Astrocyte of the hippocampus (primary cell): ENCODE data around the gene ZIC1.
A peak's percentile ranks its signal among the peaks of the same experiment; 100 is the strongest.

Experiments
- DNase-seq: peaks from one replicate; pipeline ENCODE4 v3.0.0; 2011; ENCODE audit warnings: low read depth, low spot score

Gene ZIC1

DNA sequence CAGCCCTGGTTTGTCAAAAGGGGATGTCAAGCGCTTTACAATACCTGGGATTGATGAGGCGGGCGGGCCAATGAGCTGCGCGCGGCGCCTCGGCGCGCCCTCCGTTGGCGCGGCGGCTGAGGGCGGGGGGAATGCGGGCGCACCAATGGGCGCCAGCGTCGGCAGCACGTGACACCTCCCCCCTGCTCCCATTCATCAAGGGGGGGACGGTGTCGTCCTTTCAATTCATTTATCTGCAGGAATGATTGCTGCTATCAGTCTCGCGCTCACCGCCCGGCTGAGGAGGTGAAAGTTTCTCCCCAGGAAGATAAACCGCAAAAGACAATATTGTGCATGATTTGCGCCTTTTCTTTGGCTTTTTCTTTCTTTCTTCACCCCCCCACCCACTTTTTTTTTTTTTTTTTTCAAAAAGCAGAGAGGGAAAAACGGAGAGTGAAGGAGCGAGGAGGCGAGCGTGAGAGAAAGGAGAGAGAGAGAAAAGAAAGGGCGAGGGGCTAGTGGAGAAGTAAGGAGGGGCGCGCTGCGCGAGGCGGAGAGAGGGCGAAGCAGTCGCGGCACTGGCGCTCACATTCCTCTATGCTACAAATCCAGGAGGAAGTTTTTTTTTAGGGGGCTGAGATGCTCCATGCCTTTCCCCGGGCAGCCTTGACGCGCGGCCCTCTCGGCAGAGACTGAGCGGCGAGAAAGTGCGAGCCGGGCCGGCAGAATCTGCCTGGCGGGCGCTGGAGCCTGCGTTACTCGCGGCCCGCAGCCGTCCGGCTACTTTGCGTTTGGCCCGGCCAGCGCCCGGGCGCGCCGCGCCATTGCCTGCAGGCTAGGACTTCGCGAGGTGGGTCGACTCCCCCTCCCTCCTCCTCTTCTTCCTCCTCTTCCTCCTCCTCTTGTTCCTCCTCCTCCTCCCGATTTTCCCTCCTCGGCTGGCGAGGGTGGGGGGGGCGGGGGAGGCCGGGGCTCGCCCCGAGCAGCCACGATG, at the start of gene ZIC1:
Gene ZIC1 (plus strand): TSS at position 223 of the 973 bp plus-strand sequence. CDS start 748 bp downstream, at position 971.
- DNase-seq, result peak; percentile 86

DNA sequence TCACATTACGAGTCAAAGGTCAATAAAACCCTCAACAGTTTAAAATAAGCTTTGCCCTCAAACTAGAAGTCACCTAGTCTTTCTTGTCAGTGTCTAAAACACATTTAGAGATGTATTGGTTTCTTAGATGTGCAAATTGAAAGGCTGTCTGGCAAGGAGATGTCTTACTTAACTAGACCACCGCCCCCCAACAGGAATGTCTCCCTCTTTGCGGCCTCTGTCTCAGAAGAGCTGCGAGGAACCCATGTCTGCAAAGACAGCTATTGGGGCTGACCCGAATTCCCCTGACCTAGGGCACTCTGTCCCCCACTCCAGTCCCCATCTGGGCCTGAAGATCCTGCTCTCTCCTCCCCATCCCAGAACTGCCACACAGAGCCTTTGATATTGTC, 49.1 kb upstream of the ZIC1 start:
- DNase-seq, result no peak

DNA sequence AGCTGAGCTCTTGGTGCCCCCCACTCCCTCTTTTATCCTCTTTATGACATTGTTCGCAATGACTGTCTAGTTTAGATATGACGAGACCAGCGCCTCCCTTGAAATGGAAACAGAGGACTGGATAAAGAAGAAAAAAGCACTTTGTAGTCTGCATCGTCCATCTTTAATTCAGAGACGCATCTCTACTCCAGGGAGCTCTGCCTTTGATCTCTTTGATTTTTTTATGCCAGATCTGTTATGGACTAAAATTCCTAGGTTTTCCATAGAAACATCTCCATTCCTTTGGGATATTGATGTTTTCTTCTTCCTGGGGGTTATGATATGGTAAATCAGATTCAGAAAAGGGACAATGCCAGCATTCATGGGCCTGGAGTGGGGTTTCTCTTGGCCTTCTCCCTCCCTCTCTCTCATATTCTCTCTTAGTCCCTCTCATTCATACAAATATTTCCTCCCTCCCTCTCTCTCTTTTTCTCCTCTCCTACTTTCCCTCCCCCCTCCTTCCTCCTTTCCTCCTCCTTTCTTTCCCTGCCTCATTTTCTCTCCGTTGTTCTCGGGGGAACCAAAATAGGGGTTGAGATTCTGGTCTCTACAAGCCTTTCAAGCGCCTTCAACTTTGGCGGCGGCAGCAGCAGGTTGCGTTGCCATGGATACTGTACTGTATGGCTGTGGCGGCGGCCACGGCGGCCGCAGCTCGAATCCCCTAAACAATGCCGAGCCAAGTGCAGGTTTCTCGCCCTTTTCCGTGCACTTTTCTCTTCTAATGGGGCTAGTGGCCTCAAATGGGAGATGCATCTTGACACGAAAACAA, 48.3 kb upstream of the ZIC1 start:
- DNase-seq, result peak; percentile 46

DNA sequence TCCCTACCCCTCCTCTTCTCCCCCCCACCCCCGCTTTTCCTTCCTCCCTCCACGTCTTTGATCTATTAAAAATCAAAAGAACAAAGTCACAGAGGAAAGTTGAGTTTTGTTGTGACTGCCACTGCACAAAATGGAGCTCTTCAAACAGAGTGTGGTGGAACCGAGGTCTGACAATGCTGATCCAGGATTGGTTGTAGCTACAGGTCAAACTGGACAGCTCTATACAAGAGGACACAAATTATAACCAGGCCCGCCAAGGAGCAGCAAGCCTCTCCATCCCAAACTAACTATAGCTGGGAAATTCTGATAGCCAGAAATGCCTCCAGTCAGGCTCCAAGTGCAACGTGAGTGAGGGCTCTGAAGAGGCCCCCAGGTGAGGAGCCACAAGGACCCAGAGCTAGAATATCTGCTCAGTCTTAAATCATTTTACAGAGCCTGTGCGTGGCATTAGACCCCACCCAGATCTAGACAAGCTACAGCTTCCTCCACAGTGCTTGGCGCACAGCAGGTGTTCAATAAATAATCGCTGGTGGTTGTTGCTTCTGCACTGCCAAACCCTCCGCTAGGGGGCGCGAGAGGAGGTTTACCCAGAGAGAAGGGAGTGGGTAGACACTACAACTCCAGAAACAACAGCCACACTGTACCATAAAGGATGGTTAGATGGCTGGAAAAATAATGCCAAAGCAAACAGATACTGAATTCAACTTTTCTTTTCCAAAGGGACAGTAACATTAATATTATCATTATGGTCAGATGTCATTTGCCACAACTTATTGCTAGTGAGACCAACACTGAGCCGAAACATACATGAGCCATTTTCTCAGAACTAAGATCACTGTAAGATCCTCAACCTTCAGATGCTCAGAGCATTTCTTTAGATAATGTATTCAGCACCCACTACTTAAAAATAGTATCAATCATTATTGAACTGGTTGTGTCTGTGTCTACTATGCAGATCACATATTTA, 47.4 kb upstream of the ZIC1 start:
- DNase-seq, result no peak

DNA sequence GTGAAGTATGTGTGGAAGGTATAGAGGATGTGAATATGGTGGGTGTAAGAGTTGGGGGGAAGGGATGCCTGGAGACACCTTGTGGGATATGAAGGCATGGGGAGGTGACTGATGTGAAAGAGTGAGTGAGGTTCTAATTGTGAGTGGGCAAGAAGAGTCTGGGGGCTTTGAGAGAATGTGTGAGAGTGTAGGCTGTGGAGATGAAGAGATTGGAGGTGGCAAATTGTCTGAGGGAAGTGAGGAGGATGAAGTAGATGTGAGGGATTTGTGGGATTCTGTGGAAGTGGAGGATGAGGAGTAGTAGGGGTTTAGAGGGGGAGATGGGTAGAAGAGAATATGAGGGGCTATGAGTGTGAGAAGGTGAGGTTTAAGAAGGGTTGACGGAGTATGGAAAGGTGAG, 44.4 kb upstream of the ZIC1 start:
- DNase-seq, result no peak

DNA sequence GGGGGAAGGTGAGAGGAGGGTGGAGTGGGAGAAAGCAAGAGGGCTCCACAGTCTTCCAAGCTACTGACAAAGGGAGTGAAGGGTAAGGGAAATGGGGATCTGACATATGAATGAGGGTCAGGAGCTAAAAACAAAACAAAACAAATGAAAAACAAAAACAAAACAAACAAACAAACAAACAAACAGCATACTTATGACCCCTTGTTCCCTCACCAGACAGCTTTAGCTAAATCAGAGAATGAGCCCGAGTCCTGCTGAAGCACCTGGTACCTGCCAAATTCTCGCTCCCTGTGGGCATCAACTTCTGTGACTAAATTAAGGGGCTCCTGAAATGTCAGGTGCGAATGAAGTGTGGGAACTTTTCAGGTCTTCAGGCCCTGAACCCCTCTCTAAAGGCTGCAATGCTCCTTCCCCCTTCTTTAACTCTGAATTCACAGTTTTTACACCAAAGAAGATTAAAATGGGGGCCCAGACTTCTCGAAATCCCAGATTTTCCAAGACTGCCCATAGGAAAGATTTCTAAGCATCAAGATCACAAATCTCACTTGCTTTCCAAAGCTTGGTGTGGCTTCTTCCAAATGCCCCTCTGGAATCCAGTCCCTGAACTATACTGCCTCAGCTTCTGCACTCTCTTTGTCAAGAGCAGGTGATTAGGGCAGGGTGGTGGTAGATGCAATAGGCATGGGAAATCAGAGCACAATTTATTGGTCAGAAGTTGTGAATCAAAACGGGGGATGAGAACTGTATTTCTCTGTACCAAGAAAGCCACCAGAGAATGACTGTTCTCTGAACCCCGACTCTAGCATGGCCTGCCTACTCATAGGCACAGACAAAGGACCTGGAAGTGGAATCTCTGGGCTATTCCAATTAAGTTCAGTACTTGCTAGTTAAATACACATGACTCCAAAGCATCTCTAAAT, 43.7 kb upstream of the ZIC1 start:
- DNase-seq, result no peak

DNA sequence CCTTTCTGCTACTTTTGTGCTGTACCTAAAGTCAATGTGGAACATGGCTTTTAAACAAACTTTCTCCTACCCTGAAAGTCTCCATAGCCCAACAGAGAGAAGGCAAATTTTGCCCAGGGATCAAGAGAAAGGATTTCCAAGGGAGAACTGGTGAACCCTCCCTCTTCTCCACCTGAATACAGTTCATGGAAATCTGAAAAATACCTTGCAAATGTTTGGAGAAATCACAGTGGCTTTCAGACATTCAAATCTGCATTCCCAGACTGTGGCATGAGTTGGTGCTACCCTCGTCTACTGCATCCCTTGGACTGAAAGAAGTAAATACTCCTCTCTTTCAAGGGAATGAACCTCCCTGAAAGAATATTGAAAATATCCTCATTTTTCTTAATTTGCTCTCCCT, 41.5 kb upstream of the ZIC1 start:
- no peak for DNase-seq

DNA sequence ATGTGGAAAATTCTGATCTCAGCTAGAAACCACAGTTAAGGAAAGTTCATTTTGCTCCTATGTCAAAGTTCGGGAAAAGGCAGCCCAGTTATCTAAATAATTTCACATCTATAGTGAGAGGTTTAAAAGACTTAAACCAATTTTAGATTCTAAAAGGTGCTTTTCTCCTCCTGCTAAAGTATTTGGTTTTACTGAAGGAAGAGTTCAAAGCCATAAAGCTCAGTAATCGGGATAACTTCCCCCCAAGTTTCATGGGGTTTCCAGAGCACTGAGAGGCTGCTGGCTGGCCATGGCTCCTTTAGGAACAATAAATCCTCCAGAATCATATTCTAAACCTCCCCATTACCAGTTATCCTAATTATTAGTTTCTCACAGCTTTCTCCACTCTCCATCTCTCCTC, 41.0 kb upstream of the ZIC1 start:
- DNase-seq, result no peak

DNA sequence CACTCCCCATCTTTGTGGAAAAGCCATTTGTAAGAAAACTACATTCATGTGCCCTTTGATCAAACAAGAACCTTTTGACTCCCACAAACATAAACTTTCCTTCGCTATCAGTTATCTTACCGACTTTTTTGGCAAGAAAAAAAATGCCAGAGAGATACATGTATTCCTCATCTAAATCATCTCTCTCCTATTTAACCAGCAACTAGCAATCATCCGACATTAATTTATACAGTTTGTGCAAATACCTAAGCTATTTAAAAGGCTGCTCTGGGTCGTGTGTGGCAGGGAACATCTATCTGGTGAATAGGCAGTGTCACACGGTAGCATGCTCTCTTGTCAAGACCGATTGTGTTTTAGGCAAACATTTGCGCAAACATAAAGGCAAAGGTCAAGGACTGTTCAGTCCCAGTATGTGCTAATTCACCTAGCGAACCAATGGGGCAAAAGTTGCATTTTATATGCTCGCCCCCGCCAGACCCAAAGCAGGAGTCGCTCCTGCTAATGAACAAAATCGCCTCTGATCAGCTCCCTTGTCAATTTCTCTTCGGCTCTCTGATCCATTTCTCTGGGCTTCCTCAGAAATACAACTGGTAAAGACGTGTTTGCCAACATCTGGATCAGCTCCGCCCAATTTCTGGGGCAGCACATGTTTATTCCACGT, 40.5 kb upstream of the ZIC1 start:
- no peak for DNase-seq

DNA sequence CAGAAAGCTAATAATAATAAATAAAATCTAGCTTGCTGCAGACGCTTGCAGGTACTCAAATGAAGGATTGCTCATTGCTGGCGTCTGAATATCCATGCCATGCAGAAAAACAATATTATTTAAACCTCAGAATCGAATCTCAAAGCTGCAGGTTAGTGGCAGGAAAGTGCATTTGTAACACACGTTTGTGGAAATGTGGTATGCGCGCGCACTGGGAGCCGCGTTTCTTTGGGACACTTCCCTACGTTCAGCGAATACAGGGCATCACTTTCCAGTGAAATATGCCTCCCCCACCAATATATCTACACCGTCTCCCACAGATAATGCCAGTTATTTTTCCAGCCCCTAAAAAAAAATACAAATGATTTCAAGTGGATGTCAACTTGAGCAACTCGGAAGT, 39.9 kb upstream of the ZIC1 start:
- no peak for DNase-seq

DNA sequence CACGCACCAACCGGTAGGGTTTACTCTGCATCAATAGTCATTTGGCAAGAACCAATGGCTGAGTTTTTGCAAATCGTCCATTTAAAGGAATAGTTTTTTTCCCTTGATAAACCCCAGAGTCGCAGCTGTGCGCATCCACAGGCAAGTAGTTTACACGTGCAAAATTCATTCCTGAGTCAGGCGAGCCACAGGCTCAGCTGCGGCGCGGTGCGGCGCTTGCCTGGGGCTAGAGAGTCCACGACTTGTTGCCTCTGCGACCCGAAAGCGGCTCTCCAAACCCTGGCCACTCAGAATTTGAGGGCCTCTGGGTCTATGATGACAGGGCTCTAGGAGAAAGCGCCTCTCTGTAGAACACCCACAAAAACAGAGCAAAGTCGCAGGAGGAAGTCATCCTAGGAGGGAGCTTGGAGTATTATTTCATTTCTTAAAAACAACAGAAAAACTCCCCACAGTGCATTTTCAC, 39.5 kb upstream of the ZIC1 start:
- DNase-seq, result no peak

DNA sequence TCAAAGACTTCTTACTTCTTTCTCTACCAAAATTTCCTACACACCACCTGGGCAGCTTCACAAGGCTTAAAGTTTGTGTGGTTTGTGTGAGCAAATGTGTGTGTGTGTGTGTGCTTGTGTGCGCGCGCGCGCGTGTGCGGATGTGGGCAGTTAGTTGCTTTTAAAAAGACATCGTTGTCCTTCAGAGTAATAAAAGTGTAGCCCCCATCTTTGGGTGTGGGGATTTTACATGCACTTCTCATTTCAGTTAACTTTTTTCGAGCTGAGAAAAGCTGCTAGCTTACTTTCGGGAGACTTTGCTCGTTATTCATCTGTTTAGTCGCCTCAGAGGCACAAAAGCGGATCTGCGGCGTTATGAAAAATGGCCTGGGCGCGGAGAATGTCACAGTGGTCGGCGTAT, 38.8 kb upstream of the ZIC1 start:
- DNase-seq, result no peak

DNA sequence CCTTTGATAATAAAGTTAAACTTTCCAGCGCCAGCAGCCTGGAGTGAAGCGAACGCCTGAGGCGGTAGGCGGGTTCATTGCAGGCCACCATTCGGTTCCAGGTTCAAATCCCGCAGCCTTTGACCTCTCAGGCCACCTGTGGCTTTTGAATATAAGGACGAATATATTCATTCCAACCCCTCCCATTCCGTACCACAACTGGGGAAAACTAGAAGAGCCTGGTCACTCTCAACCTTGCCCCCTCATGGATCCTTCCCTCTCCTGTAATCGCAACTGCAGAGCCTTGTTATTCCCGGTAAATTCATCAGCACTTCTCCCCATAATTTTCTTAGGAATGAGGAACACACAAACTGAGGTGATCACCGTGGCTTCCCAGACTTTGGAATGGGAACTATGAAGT, 38.0 kb upstream of the ZIC1 start:
- DNase-seq, result no peak

DNA sequence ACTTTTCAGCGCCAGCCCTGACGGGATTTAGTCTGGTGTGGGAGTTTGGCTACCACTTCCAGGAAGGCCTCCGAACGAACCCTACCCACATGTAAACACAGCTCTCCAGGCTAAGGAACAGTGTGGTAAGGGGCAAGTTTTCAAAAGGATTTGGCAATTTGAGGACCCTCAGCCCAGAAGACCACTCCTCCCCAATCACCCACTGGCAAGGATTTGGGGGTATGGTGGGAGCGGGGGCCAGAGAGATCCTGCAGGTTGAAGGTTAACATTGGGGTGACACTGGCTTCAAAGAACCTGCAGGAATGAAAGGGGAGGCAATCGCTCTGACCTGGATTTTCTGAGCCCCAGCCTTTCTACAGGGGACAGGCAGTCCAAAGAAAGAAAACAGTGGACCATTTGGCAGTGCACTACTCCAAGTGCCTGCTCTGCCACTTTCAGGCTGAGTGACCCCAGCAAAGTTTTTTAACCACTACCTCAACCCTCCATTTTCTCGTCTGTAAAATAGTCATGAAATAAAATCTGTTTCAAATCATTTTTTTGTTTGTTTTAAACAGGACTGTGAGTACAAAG, 37.3 kb upstream of the ZIC1 start:
- DNase-seq, result no peak

DNA sequence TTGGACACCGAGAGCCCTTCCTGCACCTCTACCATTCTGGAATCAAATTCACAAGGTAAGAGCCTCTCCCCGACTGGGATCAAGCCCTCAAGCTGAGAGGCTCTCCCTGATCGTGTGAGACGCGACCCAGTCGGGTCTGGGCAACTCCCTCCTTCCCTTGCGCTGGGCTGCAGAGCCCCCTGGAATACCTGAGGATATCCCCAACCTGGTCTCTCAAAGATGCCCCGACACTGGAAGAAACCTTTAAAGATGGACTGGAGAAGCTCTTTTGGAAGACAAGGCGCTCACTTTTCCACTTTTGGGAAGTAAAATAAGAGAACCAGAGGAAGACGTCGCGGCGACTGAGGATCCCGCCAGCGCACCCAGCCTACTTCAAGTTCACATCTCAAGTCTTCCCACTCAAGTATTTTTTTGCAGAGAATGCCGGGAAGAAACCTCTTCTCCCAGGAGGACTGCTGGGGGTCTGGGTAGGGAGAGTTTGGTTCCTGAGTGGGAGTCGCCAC, 36.6 kb upstream of the ZIC1 start:
- DNase-seq, result no peak

DNA sequence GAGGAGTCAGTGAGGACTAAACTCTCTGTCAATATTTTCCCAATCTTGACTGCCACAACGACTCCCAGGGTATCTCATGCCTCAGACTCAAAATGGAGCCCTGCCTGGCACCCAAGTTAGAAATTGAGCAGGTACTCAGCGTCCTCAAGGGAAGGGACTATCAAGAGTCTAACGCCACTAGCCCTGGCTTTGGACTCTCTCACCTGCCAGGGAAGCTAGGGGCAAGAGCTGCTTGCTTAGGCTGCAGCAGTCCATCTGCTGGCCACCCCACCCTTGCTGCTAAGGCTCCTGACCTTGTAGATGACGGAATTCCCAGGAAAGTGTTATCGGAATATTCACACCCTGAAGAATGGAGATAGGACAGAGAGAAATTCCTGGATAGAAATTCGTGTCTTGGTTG, 35.9 kb upstream of the ZIC1 start:
- no peak for DNase-seq

DNA sequence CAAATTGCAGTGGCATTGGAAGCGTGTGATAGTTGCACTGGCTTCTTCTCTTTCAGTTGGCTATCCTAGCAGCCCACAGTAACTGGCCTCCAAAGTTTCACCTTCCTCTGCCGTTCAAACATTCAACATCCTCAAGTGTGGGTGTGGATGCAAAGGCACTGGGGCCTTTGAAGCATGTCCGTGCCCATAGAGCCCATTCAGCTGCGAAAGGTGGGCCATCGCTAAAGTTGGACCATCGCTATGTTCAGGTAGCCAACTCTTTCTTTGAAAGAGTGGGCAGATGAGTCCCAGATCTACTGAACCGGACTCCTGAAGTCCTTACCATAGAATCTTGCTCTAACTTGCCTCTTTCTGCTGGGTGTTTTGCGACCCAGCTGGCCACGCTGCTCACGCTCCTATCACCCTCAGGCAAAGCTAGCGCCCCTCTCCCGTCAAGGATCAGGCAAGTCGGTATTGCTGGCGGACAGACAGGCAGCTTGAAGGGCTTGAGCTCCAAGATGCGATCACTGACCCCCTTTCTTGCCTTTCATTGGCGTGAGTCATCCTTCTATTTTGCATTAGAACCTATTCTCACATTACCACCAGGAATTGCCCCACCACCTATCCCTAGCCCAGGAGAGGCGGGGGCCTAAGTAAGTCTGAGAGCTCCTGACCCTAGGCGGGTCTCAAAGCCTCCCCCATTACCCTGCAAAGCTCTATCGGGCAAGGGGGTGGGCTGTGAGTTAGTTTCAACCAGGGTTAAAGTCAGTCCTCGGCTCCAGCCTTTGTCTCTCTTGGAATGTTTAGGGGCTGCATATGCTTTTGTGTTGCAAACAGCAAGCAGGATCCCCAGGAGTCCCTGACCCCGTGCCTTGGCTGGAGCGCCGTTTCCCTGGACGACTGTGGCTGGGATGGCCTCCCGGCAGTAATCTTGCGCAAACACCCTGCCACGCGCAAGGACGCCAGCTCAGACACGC, 31.5 kb upstream of the ZIC1 start:
- no peak for DNase-seq

DNA sequence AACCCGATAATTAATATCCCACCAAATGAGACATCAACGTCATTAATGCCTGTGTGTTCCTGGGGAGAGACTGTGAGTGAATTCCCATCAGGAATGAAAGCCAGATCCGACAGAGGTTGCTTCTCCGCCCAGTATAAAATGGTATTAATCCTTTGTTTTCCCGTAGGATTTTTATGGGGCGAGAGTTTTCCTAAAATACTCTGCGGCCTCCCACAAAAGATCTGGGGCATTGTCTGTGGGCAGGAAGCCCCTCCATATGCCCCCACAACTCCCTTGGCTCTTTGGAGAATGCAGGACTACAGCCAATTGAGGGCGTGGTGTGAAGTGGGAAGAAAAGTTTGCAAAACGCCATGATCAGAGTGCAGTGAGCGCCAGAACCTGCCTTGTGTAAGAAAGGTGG, 29.5 kb upstream of the ZIC1 start:
- DNase-seq, result no peak
